NB4 (cell line): ENCODE measurements around the gene ADGRD2.

Experiments
- POLR2A ChIP-seq: IDR thresholded peaks from 2 replicates; pipeline ENCODE4 v1.6.1; 2011; ENCODE audit warnings: mild to moderate bottlenecking; ENCODE audit not compliant: insufficient read length; ENCODE audit errors: extremely low read depth
- TF ChIP-seq, protein P1 (sequence below): IDR thresholded peaks from 2 replicates; pipeline ENCODE4 v1.6.1; 2011; ENCODE audit warnings: low read depth, low read length
- TF ChIP-seq, protein P2 (sequence below): IDR thresholded peaks from one replicate; pipeline ENCODE4 v1.5.1; 2012; ENCODE audit warnings: low read depth, low read length

DNA sequence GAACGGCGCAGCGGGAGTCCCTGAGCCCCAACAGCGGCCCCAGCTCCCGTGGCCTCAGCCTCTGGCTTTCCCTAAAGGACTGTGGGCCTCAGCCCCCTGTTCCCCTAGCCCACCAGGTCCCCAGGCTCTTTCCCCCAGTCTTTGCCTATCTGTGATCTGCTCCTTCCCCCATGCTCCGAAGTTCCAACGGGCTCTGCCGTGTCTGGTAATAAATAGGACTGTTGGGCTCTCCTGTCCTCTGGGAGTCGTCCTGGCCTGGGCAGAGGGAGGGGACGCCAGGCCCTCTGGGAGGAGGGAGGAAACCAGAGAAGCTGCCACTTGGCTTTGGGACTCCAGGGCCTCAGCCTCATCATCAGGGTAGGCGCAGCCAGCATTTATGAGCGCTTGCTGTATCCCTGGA is 28.1 kb downstream of the ADGRD2 start:
- TF ChIP-seq, protein P1, sequence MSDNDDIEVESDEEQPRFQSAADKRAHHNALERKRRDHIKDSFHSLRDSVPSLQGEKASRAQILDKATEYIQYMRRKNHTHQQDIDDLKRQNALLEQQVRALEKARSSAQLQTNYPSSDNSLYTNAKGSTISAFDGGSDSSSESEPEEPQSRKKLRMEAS, result no peak
- TF ChIP-seq, protein P2, sequence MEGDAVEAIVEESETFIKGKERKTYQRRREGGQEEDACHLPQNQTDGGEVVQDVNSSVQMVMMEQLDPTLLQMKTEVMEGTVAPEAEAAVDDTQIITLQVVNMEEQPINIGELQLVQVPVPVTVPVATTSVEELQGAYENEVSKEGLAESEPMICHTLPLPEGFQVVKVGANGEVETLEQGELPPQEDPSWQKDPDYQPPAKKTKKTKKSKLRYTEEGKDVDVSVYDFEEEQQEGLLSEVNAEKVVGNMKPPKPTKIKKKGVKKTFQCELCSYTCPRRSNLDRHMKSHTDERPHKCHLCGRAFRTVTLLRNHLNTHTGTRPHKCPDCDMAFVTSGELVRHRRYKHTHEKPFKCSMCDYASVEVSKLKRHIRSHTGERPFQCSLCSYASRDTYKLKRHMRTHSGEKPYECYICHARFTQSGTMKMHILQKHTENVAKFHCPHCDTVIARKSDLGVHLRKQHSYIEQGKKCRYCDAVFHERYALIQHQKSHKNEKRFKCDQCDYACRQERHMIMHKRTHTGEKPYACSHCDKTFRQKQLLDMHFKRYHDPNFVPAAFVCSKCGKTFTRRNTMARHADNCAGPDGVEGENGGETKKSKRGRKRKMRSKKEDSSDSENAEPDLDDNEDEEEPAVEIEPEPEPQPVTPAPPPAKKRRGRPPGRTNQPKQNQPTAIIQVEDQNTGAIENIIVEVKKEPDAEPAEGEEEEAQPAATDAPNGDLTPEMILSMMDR, result no peak
- TF ChIP-seq POLR2A, result no peak
